Erythroblast (primary cell): ENCODE measurements around the gene CTPS1.

Experiments
- GATA1 ChIP-seq: IDR thresholded peaks from 2 replicates; pipeline ENCODE4 v1.6.1; 2011; ENCODE audit warnings: low read depth, mild to moderate bottlenecking, control low read depth, low read length, moderate library complexity
- POLR2A ChIP-seq: IDR thresholded peaks from 2 replicates; pipeline ENCODE4 v1.6.1; 2011; ENCODE audit warnings: mild to moderate bottlenecking, low read length

- TF ChIP-seq POLR2A = no peak
- TF ChIP-seq GATA1 = no peak
These were observed 19.2 kb downstream of the CTPS1 start for GRCh38 chr1:40998668-40999067.
